Measurements from ENCODE around the gene RELN.
"Not testable (repeated sequence)": the region's sequence is repeated elsewhere in the genome, so short reads cannot be mapped to it uniquely, and the experiment has no call there.

Gene RELN

GRCh38 chr7:103499976-103500375 is 489.5 kb downstream of the RELN start:
- ChIA-PET CTCF (no interaction called here), POLR2A (no interaction called here)
- TF ChIP-seq CTCF (IDR thresholded peaks at IDR 0.05; ENCODE audit: control extremely low read depth, extremely low read depth, low read depth, missing control alignments), result no peak
- DNase-seq (ENCODE audit: extremely low spot score), result no peak

GRCh38 chr7:103487419-103487818 is 502.0 kb downstream of the RELN start:
- no peak for DNase-seq (ENCODE audit: extremely low spot score)
- CTCF ChIA-PET, result no interaction called here
- TF ChIP-seq CTCF (IDR thresholded peaks at IDR 0.05; ENCODE audit: control extremely low read depth, extremely low read depth, low read depth, missing control alignments), result no peak
- POLR2A ChIA-PET, result no interaction called here

DNA sequence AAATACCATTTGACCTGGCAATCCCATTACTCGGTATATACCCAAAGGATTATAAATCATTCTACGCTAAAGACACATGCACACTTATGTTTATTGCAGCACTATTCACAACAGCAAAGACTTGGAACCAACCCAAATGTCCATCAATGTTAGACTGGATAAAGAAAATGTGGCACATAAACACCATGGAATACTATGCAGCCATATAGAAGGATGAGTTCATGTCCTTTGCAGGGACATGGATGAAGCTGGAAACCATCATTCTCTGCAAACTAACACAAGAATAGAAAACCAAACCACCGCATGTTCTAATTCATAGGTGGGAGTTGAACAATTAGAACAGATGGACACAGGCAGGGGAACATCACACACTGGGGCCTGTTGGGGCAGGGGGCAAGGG is 502.6 kb downstream of the RELN start:
- DNase-seq (ENCODE audit: extremely low spot score); CTCF ChIA-PET; POLR2A ChIA-PET: not testable (repeated sequence)

- TF ChIP-seq CTCF (IDR thresholded peaks at IDR 0.05; ENCODE audit: control extremely low read depth, extremely low read depth, low read depth, missing control alignments), result no peak
- ChIA-PET POLR2A (no interaction called here), CTCF (interaction anchor here (1.5 kb wide), 1 partner anchor 8 kb away, joined by 3 read pairs; no protein-coding TSS in a partner anchor)
- no peak for DNase-seq (ENCODE audit: extremely low spot score)
Measured at GRCh38 chr7:103480771-103481170, 508.7 kb downstream of the RELN start.

GRCh38 chr7:103474956-103475355 is 514.5 kb downstream of the RELN start:
- DNase-seq (ENCODE audit: extremely low spot score), result no peak
- TF ChIP-seq CTCF (IDR thresholded peaks at IDR 0.05; ENCODE audit: control extremely low read depth, extremely low read depth, low read depth, missing control alignments), result no peak
- CTCF ChIA-PET, result no interaction called here
- POLR2A ChIA-PET, result no interaction called here

- DNase-seq (ENCODE audit: extremely low spot score), result no peak
- POLR2A ChIA-PET, result no interaction called here
- CTCF ChIA-PET, result no interaction called here
- TF ChIP-seq CTCF (IDR thresholded peaks at IDR 0.05; ENCODE audit: control extremely low read depth, extremely low read depth, low read depth, missing control alignments), result no peak
Measured at GRCh38 chr7:103469095-103469948, 520.1 kb downstream of the RELN start.

GRCh38 chr7:103466814-103467213 is 522.6 kb downstream of the RELN start:
- CTCF ChIA-PET, result no interaction called here
- no peak for TF ChIP-seq CTCF (IDR thresholded peaks at IDR 0.05; ENCODE audit: control extremely low read depth, extremely low read depth, low read depth, missing control alignments)
- DNase-seq (ENCODE audit: extremely low spot score), result no peak
- POLR2A ChIA-PET, result no interaction called here
